Measurements from ENCODE around the gene ELMO1. TPM values are rescaled to one million over a fixed set of nuclear protein-coding genes. Genes with fewer than 3 reads are reported as not detected.

The ELMO1 gene
- total RNA-seq, 1 experiment from 2014 or later: 7.8 TPM

- H2AK5ac ChIP-seq (ENCODE audit: insufficient read length, low read length): no peak overlapping the region
- no peak overlapping the region for H4K8ac ChIP-seq (replicated peaks; ENCODE audit: insufficient read length, low read depth, low read length)
- H3K9me3 ChIP-seq (ENCODE audit: control insufficient read depth, low read depth, low read length): no peaks in the 10 kb centered on the region
- no peak for DNase-seq
- H3K4me3 Mint-ChIP-seq: no peak overlapping the region
- H2AFZ ChIP-seq (ENCODE audit: low read length): no peak overlapping the region
- H3T11ph ChIP-seq (ENCODE audit: low read length): no peak overlapping the region
- no CpG with 5 or more reads among the region's 11 CpGs for WGBS (ENCODE audit: extremely low coverage, insufficient read length, low lambda C conversion rate)
- no peaks in the 10 kb centered on the region for H3K23me2 ChIP-seq (ENCODE audit: insufficient read length, low read depth, low read length, poor library complexity, severe bottlenecking)
- H2BK5ac ChIP-seq (ENCODE audit: insufficient read length, low read length): no peak overlapping the region
- no peak overlapping the region for H4K91ac ChIP-seq (ENCODE audit: insufficient read length, low read depth, low read length)
- no peak overlapping the region for H3K14ac ChIP-seq (ENCODE audit: insufficient read depth, low read length)
- no peak overlapping the region for H3K27ac ChIP-seq (ENCODE audit: insufficient read length, low read depth, low read length)
- no peaks in the 10 kb centered on the region for H3K4me1 Mint-ChIP-seq
- TF ChIP-seq, protein P1, sequence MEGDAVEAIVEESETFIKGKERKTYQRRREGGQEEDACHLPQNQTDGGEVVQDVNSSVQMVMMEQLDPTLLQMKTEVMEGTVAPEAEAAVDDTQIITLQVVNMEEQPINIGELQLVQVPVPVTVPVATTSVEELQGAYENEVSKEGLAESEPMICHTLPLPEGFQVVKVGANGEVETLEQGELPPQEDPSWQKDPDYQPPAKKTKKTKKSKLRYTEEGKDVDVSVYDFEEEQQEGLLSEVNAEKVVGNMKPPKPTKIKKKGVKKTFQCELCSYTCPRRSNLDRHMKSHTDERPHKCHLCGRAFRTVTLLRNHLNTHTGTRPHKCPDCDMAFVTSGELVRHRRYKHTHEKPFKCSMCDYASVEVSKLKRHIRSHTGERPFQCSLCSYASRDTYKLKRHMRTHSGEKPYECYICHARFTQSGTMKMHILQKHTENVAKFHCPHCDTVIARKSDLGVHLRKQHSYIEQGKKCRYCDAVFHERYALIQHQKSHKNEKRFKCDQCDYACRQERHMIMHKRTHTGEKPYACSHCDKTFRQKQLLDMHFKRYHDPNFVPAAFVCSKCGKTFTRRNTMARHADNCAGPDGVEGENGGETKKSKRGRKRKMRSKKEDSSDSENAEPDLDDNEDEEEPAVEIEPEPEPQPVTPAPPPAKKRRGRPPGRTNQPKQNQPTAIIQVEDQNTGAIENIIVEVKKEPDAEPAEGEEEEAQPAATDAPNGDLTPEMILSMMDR (conservative IDR thresholded peaks at IDR 0.05): no peak
- no peaks in the 10 kb centered on the region for H3K79me2 ChIP-seq (ENCODE audit: insufficient read depth, low read length)
- no peak overlapping the region for H2BK20ac ChIP-seq (ENCODE audit: low read depth, low read length, poor library complexity, severe bottlenecking)
- no peak overlapping the region for H3K23ac ChIP-seq (ENCODE audit: insufficient read length, low read depth, low read length)
- H4K20me1 ChIP-seq (ENCODE audit: control insufficient read depth, insufficient read depth, insufficient read length): no peaks in the 10 kb centered on the region
- no peaks in the 10 kb centered on the region for H3K27me3 ChIP-seq (ENCODE audit: insufficient read depth, low read length)
- no peak overlapping the region for H3K4ac ChIP-seq (ENCODE audit: low read depth, low read length)
- H4K5ac ChIP-seq (ENCODE audit: insufficient read length, low read depth, low read length): no peak overlapping the region
- H2BK12ac ChIP-seq (ENCODE audit: insufficient read length, low read depth, low read length): no peak overlapping the region
- no peaks in the 10 kb centered on the region for H3K36me3 Mint-ChIP-seq (ENCODE audit: insufficient read depth in 1 of 3, low read depth in 3 of 3)
- no peaks in the 10 kb centered on the region for H3K79me1 ChIP-seq (ENCODE audit: insufficient read depth, low read depth, low read length, poor library complexity, severe bottlenecking)
- no peaks in the 10 kb centered on the region; the same call in 1 of the 2 replicates for H3K27me3 Mint-ChIP-seq (ENCODE audit: low read depth)
- no peaks in the 10 kb centered on the region for H3K4me1 ChIP-seq (ENCODE audit: insufficient read depth, low read length)
- no peak overlapping the region for H3K9ac ChIP-seq (ENCODE audit: extremely low read depth, insufficient read length, low read length)
- H3K56ac ChIP-seq (ENCODE audit: insufficient read length, low read depth, low read length): no peak overlapping the region
- no peak overlapping the region for H3K4me2 ChIP-seq (ENCODE audit: insufficient read depth, insufficient read length, low read length)
- H3K27ac Mint-ChIP-seq: peak overlapping the region in 2 of 3 experiments; percentile 19 to 58; a peak in 2 of 7 replicates
- no peaks in the 10 kb centered on the region for H3K9me3 Mint-ChIP-seq
- H2BK15ac ChIP-seq (ENCODE audit: low read depth, low read length): no peak overlapping the region
- H2BK120ac ChIP-seq (ENCODE audit: low read depth, low read length, poor library complexity, severe bottlenecking): no peak overlapping the region
- H3K18ac ChIP-seq (ENCODE audit: insufficient read length, low read depth, low read length): no peak overlapping the region
These were observed 587.0 kb downstream of the ELMO1 start for GRCh38 chr7:36861656-36862055.
